Glutamatergic neuron (in vitro differentiated cells): ENCODE data around the gene ZRANB2. TPM values are rescaled to one million over a fixed set of nuclear protein-coding genes. Genes with fewer than 3 reads are reported as not detected.

ENCODE experiments used
- DNase-seq: peaks from one replicate; pipeline ENCODE4 v3.0.0; 2022
- H3K27ac Mint-ChIP-seq: one replicate; pipeline ENCODE4 v1.8.0; 2020; ENCODE audit warnings: mild to moderate bottlenecking, mixed read lengths, inconsistent platforms; ENCODE audit not compliant: unreplicated experiment
- H3K27me3 Mint-ChIP-seq: one replicate; pipeline ENCODE4 v1.8.0; 2020; ENCODE audit warnings: mild to moderate bottlenecking, moderate library complexity, mixed read lengths, inconsistent platforms; ENCODE audit not compliant: unreplicated experiment
- H3K36me3 Mint-ChIP-seq: one replicate; pipeline ENCODE4 v1.8.0; 2020; ENCODE audit warnings: mild to moderate bottlenecking, mixed read lengths, inconsistent platforms; ENCODE audit not compliant: unreplicated experiment
- H3K4me1 Mint-ChIP-seq: one replicate; pipeline ENCODE4 v1.8.0; 2020; ENCODE audit warnings: mild to moderate bottlenecking, low read depth, mixed read lengths, inconsistent platforms; ENCODE audit not compliant: unreplicated experiment
- H3K4me3 Mint-ChIP-seq: one replicate; pipeline ENCODE4 v1.8.0; 2020; ENCODE audit warnings: mild to moderate bottlenecking, mixed read lengths, inconsistent platforms; ENCODE audit not compliant: unreplicated experiment
- H3K9me3 Mint-ChIP-seq: one replicate; pipeline ENCODE4 v1.8.0; 2020; ENCODE audit warnings: mild to moderate bottlenecking, moderate library complexity, mixed read lengths, inconsistent platforms; ENCODE audit not compliant: unreplicated experiment
- CTCF ChIP-seq: fragments of 200-600 bp; sonication (generic); IDR thresholded peaks from one replicate; pipeline ENCODE4 v1.5.0; 2021; ENCODE audit not compliant: partially characterized antibody, unreplicated experiment
- total RNA-seq: library from RNA; stranded (reverse); fragmentation: NEBNext Ultra II Directional; extraction: Animal tissue kit (Norgen Biotek cat#: 25700); gene quantifications from one replicate; pipeline ENCODE4 v1.2.1, GENCODE V29; 2021; ENCODE audit not compliant: unreplicated experiment

Gene ZRANB2
- total RNA-seq, 1 donor from 2014 or later: 81.0 TPM

DNA sequence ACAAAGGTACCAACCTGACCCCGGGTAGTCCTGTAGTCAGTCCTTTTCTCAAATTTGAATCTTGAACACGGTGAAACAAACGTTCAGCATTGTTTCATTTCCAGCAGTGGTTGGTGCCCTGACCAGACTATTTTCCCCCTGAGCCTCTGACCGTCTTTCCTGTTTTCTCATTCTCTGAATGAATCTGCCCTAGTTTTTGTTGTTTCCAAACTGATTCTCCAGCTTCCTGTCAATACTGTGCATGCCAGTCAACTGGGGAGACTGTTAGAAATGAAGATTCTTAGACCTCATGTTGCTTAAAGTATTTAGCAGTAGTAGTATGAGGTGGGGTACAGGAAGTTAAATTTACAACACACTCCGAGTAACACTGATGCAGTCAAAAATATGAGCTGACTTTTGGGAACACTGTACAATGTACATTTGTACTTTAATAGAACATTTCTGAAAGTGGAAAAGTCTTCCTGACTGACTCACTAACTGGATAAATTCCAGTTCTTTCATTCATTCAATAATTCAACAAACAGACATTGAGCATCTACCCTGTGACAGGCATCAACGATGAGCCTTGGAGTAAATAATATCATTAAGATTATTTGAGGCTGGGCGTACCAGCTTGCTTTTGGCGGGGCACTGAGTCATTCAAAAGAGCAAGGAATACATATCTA, 26.0 kb upstream of the ZRANB2 start:
- no peak for TF ChIP-seq CTCF
- no peak for DNase-seq
- H3K4me1 Mint-ChIP-seq: no peaks in the 10 kb centered on the region
- peaks cover 2% of the 10 kb centered on the region for H3K27me3 Mint-ChIP-seq
- no peaks in the 10 kb centered on the region for H3K36me3 Mint-ChIP-seq
- H3K27ac Mint-ChIP-seq: no peak overlapping the region
- no peaks in the 10 kb centered on the region for H3K9me3 Mint-ChIP-seq
- H3K4me3 Mint-ChIP-seq: no peak overlapping the region

DNA sequence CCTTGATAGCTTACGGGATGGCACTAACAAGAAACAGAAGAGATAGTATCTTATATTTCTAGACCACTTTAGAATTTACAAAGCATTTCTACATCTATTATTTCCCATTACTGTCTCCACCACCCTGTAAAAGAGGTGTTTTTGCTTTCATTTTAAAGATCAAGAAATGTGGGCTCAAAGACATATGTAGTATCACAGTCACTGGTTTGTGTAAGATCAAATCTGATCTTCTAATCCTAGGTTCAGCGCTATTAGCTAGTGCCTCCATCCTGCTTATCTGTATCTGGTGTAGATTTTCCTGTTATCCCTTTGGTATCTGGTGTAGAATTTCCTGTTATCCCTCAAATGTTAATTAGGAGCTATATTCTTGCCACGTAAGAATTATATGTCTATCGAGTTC, 23.6 kb upstream of the ZRANB2 start:
- Mint-ChIP-seq H3K4me1 (no peaks in the 10 kb centered on the region), H3K36me3 (no peaks in the 10 kb centered on the region), H3K27me3 (no peaks in the 10 kb centered on the region), H3K4me3 (no peak overlapping the region), H3K27ac (no peak overlapping the region), H3K9me3 (no peaks in the 10 kb centered on the region)
- no peak for TF ChIP-seq CTCF
- no peak for DNase-seq

GRCh38 chr1:71101839-71102376, 21.1 kb upstream of the ZRANB2 start:
- Mint-ChIP-seq H3K36me3 (no peaks in the 10 kb centered on the region), H3K27me3 (no peaks in the 10 kb centered on the region), H3K27ac (no peak overlapping the region), H3K4me1 (peaks cover 8% of the 10 kb centered on the region), H3K4me3 (no peak overlapping the region), H3K9me3 (no peaks in the 10 kb centered on the region)
- TF ChIP-seq CTCF: no peak
- no peak for DNase-seq

GRCh38 chr1:71097428-71097827, 16.6 kb upstream of the ZRANB2 start:
- H3K27me3 Mint-ChIP-seq: no peaks in the 10 kb centered on the region
- H3K9me3 Mint-ChIP-seq: no peaks in the 10 kb centered on the region
- no peak overlapping the region for H3K4me3 Mint-ChIP-seq
- H3K4me1 Mint-ChIP-seq: peaks cover 8% of the 10 kb centered on the region
- H3K27ac Mint-ChIP-seq: no peak overlapping the region
- H3K36me3 Mint-ChIP-seq: no peaks in the 10 kb centered on the region
- DNase-seq: no peak
- no peak for TF ChIP-seq CTCF

DNA sequence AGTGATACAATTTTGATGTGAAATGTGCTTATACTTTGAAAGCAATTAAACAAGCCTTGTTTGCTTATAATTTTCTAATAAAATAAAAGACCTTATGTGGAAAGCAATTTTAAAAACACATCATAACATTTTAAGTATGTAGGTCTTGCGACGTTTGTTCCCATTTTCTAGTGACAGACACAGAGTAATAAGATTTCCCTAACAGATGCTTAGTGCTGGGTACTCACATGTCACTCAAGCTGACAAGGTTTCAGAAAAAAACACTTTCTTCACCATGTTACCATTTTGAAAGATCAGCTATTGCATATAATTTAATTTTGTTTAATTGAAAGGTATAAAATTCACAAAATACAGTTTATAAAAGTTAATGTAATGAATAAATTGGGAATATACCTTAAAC, 14.1 kb upstream of the ZRANB2 start:
- H3K9me3 Mint-ChIP-seq: no peaks in the 10 kb centered on the region

More for the DNA sequence above, 14.1 kb upstream of the ZRANB2 start:
- no peak for DNase-seq
- Mint-ChIP-seq H3K27ac (no peak overlapping the region), H3K36me3 (no peaks in the 10 kb centered on the region), H3K4me1 (peaks cover 8% of the 10 kb centered on the region), H3K27me3 (no peaks in the 10 kb centered on the region), H3K4me3 (no peak overlapping the region)
- TF ChIP-seq CTCF: no peak
